ENCODE measurements around the gene GOLGA6A. TPM values are rescaled to one million over a fixed set of nuclear protein-coding genes. Genes with fewer than 3 reads are reported as not detected.

Gene GOLGA6A
- total RNA-seq, 2 experiments from 2014 or later: 0.63 to 0.76 TPM

GRCh38 chr15:74121039-74121438 is 38.7 kb upstream of the GOLGA6A start:
- H3K79me2 ChIP-seq (ENCODE audit: insufficient read depth, low read depth, low read length): no peaks in the 10 kb centered on the region
- intact Hi-C loops (cut with micrococcal nuclease; ENCODE audit: unreplicated experiment): loop anchor here (10.0 kb wide), 1 partner anchor 1154 kb away; no protein-coding TSS in a partner anchor
- BruUV-seq (replicated peaks): no TSS peak
- H3K9me2 ChIP-seq (ENCODE audit: insufficient read depth, low read length): no peaks in the 10 kb centered on the region
- H3K4me1 ChIP-seq (ENCODE audit: insufficient read depth, low read length, poor library complexity, severe bottlenecking): peaks cover 23% of the 10 kb centered on the region
- no peak overlapping the region for H2AFZ ChIP-seq (ENCODE audit: low read length)
- no peaks in the 10 kb centered on the region for H4K20me1 ChIP-seq (ENCODE audit: insufficient read depth, low read length)
- H3K4me2 ChIP-seq (ENCODE audit: low read length): no peak overlapping the region
- ChIA-PET CTCF (ENCODE audit: unreplicated experiment) (no interaction called here), POLR2A (interaction anchor here (0.7 kb wide), 1 partner anchor 212 kb away, joined by 5 read pairs; no protein-coding TSS in a partner anchor)
- no peak for DNase-seq (ENCODE audit: low spot score)
- no peaks in the 10 kb centered on the region for H3K36me3 ChIP-seq (ENCODE audit: insufficient read depth, low read length)
- H3K27ac ChIP-seq (ENCODE audit: low read depth, low read length, poor library complexity, severe bottlenecking): no peak overlapping the region
- H3K9me3 ChIP-seq (ENCODE audit: low read length): no peaks in the 10 kb centered on the region
- no peak overlapping the region for H3K4me3 ChIP-seq (ENCODE audit: low read depth, low read length, poor library complexity, severe bottlenecking)
- no peak for TF ChIP-seq CTCF (conservative IDR thresholded peaks at IDR 0.05; ENCODE audit: low read length)
- TF ChIP-seq EZH2phosphoT487 (IDR thresholded peaks at IDR 0.05; ENCODE audit: borderline replicate concordance, low read depth, low read length): no peak

GRCh38 chr15:74120426-74120825 is 38.1 kb upstream of the GOLGA6A start:
- no peak for DNase-seq (ENCODE audit: low spot score)
- Histone ChIP-seq H3K4me3 (ENCODE audit: low read depth, low read length, poor library complexity, severe bottlenecking) (no peak overlapping the region), H3K36me3 (ENCODE audit: insufficient read depth, low read length) (no peaks in the 10 kb centered on the region), H3K4me2 (ENCODE audit: low read length) (no peak overlapping the region), H3K9me3 (ENCODE audit: low read length) (no peaks in the 10 kb centered on the region), H3K9me2 (ENCODE audit: insufficient read depth, low read length) (no peaks in the 10 kb centered on the region), H3K4me1 (ENCODE audit: insufficient read depth, low read length, poor library complexity, severe bottlenecking) (peaks cover 23% of the 10 kb centered on the region), H2AFZ (ENCODE audit: low read length) (no peak overlapping the region), H4K20me1 (ENCODE audit: insufficient read depth, low read length) (no peaks in the 10 kb centered on the region), H3K79me2 (ENCODE audit: insufficient read depth, low read depth, low read length) (no peaks in the 10 kb centered on the region), H3K27ac (ENCODE audit: low read depth, low read length, poor library complexity, severe bottlenecking) (no peak overlapping the region)
- intact Hi-C loops (cut with micrococcal nuclease; ENCODE audit: unreplicated experiment): loop anchor here (10.0 kb wide), 1 partner anchor 1154 kb away; no protein-coding TSS in a partner anchor
- no TSS peak for BruUV-seq (replicated peaks)
- TF ChIP-seq CTCF (conservative IDR thresholded peaks at IDR 0.05; ENCODE audit: low read length) (no peak), EZH2phosphoT487 (IDR thresholded peaks at IDR 0.05; ENCODE audit: borderline replicate concordance, low read depth, low read length) (no peak)
- CTCF ChIA-PET (ENCODE audit: unreplicated experiment): no interaction called here
- POLR2A ChIA-PET: interaction anchor here (0.7 kb wide), 1 partner anchor 213 kb away, joined by 5 read pairs; no protein-coding TSS in a partner anchor

- BruUV-seq (replicated peaks): no TSS peak
- Histone ChIP-seq H2AFZ (ENCODE audit: low read length) (no peak overlapping the region), H3K27ac (ENCODE audit: low read depth, low read length, poor library complexity, severe bottlenecking) (no peak overlapping the region), H3K4me1 (ENCODE audit: insufficient read depth, low read length, poor library complexity, severe bottlenecking) (no peaks in the 10 kb centered on the region), H3K9me2 (ENCODE audit: insufficient read depth, low read length) (no peaks in the 10 kb centered on the region), H4K20me1 (ENCODE audit: insufficient read depth, low read length) (no peaks in the 10 kb centered on the region), H3K4me3 (ENCODE audit: low read depth, low read length, poor library complexity, severe bottlenecking) (no peak overlapping the region), H3K79me2 (ENCODE audit: insufficient read depth, low read depth, low read length) (no peaks in the 10 kb centered on the region), H3K36me3 (ENCODE audit: insufficient read depth, low read length) (no peaks in the 10 kb centered on the region), H3K9me3 (ENCODE audit: low read length) (no peaks in the 10 kb centered on the region), H3K4me2 (ENCODE audit: low read length) (no peak overlapping the region)
- POLR2A ChIA-PET: no interaction called here
- no peak for DNase-seq (ENCODE audit: low spot score)
- no peak for TF ChIP-seq CTCF (conservative IDR thresholded peaks at IDR 0.05; ENCODE audit: low read length)
- TF ChIP-seq EZH2phosphoT487 (IDR thresholded peaks at IDR 0.05; ENCODE audit: borderline replicate concordance, low read depth, low read length): no peak
- CTCF ChIA-PET (ENCODE audit: unreplicated experiment): no interaction called here
- intact Hi-C loops (cut with micrococcal nuclease; ENCODE audit: unreplicated experiment): no loop called here
These were observed 27.4 kb upstream of the GOLGA6A start for GRCh38 chr15:74109713-74110112.

Measured in OCI-LY7 (cell line).